Esophagus squamous epithelium (tissue), 4 donors: ENCODE measurements around the gene FAM131B.

Experiments
- POLR2A ChIP-seq, 4 donors: fragments of 450-650 bp; IDR thresholded peaks; one replicate each; pipeline ENCODE4 v1.6.1; 2017; ENCODE audit warnings: antibody characterized with exemption in 4 of 4, mild to moderate bottlenecking in 4 of 4, moderate library complexity in 3 of 4
- TF ChIP-seq, protein P1 (sequence below), 6 experiments: fragments of 450-650 bp in 4 of 6; fragments of 200-600 bp in 2 of 6; sonication (generic) in 2 of 6; IDR thresholded peaks; one replicate each; pipeline ENCODE4 v1.5.1; 2016 to 2019; ENCODE audit warnings: antibody characterized with exemption in 6 of 6, mild to moderate bottlenecking in 4 of 6, moderate library complexity in 4 of 6

DNA sequence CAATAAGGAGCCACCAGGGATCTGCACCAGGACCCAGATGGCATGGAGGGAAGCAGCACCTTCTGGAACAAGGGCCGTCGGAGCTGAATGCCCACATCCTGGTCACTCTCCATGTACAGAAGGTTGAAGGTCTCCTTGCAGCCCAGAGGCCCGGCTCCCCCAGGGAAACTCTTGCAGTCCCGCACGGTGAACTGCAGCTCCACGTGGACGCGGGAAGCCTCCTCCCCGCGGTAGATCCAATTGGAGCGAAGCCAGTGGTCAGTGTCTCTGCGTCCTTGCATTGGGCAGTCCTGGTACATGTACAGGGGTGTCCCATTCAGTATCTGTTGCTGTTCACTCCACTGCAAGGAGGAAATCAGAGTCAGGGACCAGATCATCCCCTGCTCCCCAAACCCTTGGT is 38.8 kb upstream of the FAM131B start:
- TF ChIP-seq POLR2A (IDR thresholded peaks at IDR 0.05), result no peak
- TF ChIP-seq, protein P1, sequence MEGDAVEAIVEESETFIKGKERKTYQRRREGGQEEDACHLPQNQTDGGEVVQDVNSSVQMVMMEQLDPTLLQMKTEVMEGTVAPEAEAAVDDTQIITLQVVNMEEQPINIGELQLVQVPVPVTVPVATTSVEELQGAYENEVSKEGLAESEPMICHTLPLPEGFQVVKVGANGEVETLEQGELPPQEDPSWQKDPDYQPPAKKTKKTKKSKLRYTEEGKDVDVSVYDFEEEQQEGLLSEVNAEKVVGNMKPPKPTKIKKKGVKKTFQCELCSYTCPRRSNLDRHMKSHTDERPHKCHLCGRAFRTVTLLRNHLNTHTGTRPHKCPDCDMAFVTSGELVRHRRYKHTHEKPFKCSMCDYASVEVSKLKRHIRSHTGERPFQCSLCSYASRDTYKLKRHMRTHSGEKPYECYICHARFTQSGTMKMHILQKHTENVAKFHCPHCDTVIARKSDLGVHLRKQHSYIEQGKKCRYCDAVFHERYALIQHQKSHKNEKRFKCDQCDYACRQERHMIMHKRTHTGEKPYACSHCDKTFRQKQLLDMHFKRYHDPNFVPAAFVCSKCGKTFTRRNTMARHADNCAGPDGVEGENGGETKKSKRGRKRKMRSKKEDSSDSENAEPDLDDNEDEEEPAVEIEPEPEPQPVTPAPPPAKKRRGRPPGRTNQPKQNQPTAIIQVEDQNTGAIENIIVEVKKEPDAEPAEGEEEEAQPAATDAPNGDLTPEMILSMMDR (IDR thresholded peaks at IDR 0.05), result no peak
